WTC11 (cell line): ENCODE data around the gene LAMC1.

ENCODE experiments used
- CREB1 ChIP-seq: sonication (generic); formaldehyde crosslinking; IDR thresholded peaks from 2 replicates; pipeline ENCODE4 v1.8.0; 2023; ENCODE audit warnings: mild to moderate bottlenecking, missing genetic modification reagents
- CREM ChIP-seq: sonication (generic); formaldehyde crosslinking; IDR thresholded peaks from 2 replicates; pipeline ENCODE4 v1.8.1; 2022; ENCODE audit warnings: mild to moderate bottlenecking, missing genetic modification reagents, moderate library complexity
- E2F4 ChIP-seq: sonication (generic); formaldehyde crosslinking; IDR thresholded peaks from 2 replicates; pipeline ENCODE4 v1.8.1; 2022; ENCODE audit warnings: low read depth, mild to moderate bottlenecking, moderate library complexity, missing genetic modification reagents, borderline replicate concordance
- HMGA2 ChIP-seq: fragments of 250-450 bp; sonication (Bioruptor Pico); IDR thresholded peaks from 2 replicates; pipeline ENCODE4 v1.4.0; 2021; ENCODE audit warnings: mild to moderate bottlenecking, moderate library complexity
- JUN ChIP-seq: sonication (generic); formaldehyde crosslinking; IDR thresholded peaks from 2 replicates; pipeline ENCODE4 v1.8.0; 2023; ENCODE audit warnings: mild to moderate bottlenecking, missing genetic modification reagents
- MAX ChIP-seq: sonication (generic); formaldehyde crosslinking; IDR thresholded peaks from 2 replicates; pipeline ENCODE4 v1.8.0; 2022; ENCODE audit warnings: mild to moderate bottlenecking, missing genetic modification reagents
- RELA ChIP-seq: sonication (generic); formaldehyde crosslinking; IDR thresholded peaks from 2 replicates; pipeline ENCODE4 v1.8.1; 2022; ENCODE audit warnings: missing genetic modification reagents, mild to moderate bottlenecking, borderline replicate concordance
- TEAD4 ChIP-seq: sonication (generic); formaldehyde crosslinking; IDR thresholded peaks from 2 replicates; pipeline ENCODE4 v1.8.0; 2022; ENCODE audit warnings: mild to moderate bottlenecking, missing genetic modification reagents
- TF ChIP-seq, protein P1 (sequence below): fragments of 250-450 bp; sonication (Bioruptor Pico); IDR thresholded peaks from 2 replicates; pipeline ENCODE4 v1.9.0; 2021; ENCODE audit warnings: moderate library complexity, mild to moderate bottlenecking, inconsistent platforms, borderline replicate concordance
- TF ChIP-seq, protein P2 (sequence below): sonication (generic); formaldehyde crosslinking; IDR thresholded peaks from 2 replicates; pipeline ENCODE4 v1.8.1; 2022; ENCODE audit warnings: mild to moderate bottlenecking, moderate library complexity, missing genetic modification reagents
- TF ChIP-seq, protein P3 (sequence below): sonication (generic); formaldehyde crosslinking; conservative IDR thresholded peaks from 2 replicates; pipeline ENCODE4 v1.8.1; 2023; ENCODE audit warnings: mild to moderate bottlenecking, low read depth, missing genetic modification reagents, moderate library complexity
- TF ChIP-seq, protein P4 (sequence below): fragments of 200-600 bp; IDR thresholded peaks from 2 replicates; pipeline ENCODE4 v1.8.0; 2022; ENCODE audit warnings: antibody characterized with exemption
- TF ChIP-seq, protein P5 (sequence below): sonication (generic); formaldehyde crosslinking; IDR thresholded peaks from 2 replicates; pipeline ENCODE4 v1.8.1; 2022; ENCODE audit warnings: mild to moderate bottlenecking, missing genetic modification reagents, moderate library complexity, borderline replicate concordance

DNA sequence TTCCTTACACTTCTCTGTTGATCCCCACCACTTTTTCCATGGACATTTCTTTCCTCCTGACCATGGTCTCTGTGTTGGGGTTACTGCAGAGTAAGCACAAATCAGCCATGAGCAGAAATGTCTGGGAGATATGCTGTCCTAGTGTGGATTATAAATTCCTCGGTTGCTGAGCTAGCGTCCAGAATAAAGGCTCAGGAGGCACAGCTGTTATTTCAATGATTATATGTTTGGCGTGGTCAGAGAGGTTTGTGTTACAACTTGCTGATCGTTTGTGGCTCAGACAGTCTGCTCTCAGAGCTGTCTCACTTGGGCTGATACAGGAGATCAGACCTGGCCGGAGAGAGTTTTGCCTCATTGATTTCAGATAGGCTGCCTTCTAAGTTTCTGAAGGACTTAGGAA, 125.4 kb downstream of the LAMC1 start:
- no peak for TF ChIP-seq CREB1 (CRISPR knock-in tag)
- TF ChIP-seq, protein P1, sequence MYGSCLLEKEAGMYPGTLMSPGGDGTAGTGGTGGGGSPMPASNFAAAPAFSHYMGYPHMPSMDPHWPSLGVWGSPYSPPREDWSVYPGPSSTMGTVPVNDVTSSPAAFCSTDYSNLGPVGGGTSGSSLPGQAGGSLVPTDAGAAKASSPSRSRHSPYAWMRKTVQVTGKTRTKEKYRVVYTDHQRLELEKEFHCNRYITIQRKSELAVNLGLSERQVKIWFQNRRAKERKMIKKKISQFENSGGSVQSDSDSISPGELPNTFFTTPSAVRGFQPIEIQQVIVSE (CRISPR knock-in tag), result no peak
- TF ChIP-seq JUN (CRISPR knock-in tag), result no peak
- TF ChIP-seq E2F4 (CRISPR knock-in tag), result no peak
- TF ChIP-seq, protein P2, sequence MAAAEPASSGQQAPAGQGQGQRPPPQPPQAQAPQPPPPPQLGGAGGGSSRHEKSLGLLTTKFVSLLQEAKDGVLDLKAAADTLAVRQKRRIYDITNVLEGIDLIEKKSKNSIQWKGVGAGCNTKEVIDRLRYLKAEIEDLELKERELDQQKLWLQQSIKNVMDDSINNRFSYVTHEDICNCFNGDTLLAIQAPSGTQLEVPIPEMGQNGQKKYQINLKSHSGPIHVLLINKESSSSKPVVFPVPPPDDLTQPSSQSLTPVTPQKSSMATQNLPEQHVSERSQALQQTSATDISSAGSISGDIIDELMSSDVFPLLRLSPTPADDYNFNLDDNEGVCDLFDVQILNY (CRISPR knock-in tag), result no peak
- TF ChIP-seq, protein P3, sequence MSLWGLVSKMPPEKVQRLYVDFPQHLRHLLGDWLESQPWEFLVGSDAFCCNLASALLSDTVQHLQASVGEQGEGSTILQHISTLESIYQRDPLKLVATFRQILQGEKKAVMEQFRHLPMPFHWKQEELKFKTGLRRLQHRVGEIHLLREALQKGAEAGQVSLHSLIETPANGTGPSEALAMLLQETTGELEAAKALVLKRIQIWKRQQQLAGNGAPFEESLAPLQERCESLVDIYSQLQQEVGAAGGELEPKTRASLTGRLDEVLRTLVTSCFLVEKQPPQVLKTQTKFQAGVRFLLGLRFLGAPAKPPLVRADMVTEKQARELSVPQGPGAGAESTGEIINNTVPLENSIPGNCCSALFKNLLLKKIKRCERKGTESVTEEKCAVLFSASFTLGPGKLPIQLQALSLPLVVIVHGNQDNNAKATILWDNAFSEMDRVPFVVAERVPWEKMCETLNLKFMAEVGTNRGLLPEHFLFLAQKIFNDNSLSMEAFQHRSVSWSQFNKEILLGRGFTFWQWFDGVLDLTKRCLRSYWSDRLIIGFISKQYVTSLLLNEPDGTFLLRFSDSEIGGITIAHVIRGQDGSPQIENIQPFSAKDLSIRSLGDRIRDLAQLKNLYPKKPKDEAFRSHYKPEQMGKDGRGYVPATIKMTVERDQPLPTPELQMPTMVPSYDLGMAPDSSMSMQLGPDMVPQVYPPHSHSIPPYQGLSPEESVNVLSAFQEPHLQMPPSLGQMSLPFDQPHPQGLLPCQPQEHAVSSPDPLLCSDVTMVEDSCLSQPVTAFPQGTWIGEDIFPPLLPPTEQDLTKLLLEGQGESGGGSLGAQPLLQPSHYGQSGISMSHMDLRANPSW (CRISPR knock-in tag), result no peak
- TF ChIP-seq TEAD4 (CRISPR knock-in tag), result no peak
- TF ChIP-seq MAX, result no peak
- TF ChIP-seq CREM (CRISPR knock-in tag), result no peak
- TF ChIP-seq, protein P4, sequence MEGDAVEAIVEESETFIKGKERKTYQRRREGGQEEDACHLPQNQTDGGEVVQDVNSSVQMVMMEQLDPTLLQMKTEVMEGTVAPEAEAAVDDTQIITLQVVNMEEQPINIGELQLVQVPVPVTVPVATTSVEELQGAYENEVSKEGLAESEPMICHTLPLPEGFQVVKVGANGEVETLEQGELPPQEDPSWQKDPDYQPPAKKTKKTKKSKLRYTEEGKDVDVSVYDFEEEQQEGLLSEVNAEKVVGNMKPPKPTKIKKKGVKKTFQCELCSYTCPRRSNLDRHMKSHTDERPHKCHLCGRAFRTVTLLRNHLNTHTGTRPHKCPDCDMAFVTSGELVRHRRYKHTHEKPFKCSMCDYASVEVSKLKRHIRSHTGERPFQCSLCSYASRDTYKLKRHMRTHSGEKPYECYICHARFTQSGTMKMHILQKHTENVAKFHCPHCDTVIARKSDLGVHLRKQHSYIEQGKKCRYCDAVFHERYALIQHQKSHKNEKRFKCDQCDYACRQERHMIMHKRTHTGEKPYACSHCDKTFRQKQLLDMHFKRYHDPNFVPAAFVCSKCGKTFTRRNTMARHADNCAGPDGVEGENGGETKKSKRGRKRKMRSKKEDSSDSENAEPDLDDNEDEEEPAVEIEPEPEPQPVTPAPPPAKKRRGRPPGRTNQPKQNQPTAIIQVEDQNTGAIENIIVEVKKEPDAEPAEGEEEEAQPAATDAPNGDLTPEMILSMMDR, result no peak
- TF ChIP-seq RELA (CRISPR knock-in tag), result no peak
- TF ChIP-seq, protein P5, sequence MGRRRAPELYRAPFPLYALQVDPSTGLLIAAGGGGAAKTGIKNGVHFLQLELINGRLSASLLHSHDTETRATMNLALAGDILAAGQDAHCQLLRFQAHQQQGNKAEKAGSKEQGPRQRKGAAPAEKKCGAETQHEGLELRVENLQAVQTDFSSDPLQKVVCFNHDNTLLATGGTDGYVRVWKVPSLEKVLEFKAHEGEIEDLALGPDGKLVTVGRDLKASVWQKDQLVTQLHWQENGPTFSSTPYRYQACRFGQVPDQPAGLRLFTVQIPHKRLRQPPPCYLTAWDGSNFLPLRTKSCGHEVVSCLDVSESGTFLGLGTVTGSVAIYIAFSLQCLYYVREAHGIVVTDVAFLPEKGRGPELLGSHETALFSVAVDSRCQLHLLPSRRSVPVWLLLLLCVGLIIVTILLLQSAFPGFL (CRISPR knock-in tag), result no peak
- TF ChIP-seq HMGA2 (CRISPR knock-in tag), result no peak
